HepG2 (cell line): ENCODE measurements around the gene UBAP2. TPM values are rescaled to one million over a fixed set of nuclear protein-coding genes. Genes with fewer than 3 reads are reported as not detected.

Experiments
- CBX2 ChIP-seq, 2 experiments: fragments of 200-600 bp in 1 of 2; sonication (generic); formaldehyde crosslinking in 1 of 2; IDR thresholded peaks; 2 replicates each; pipeline versions ENCODE4 v1.7.0 to v1.8.1; 2018 to 2022; ENCODE audit warnings: low read depth in 2 of 2, low read length in 1 of 2, mild to moderate bottlenecking in 1 of 2, missing genetic modification reagents in 1 of 2
- CEBPZ ChIP-seq: IDR thresholded peaks from 2 replicates; pipeline ENCODE4 v1.6.1; 2012; ENCODE audit warnings: low read length, improper control_type of control experiment
- CENPX ChIP-seq: sonication (generic); formaldehyde crosslinking; IDR thresholded peaks from 2 replicates; pipeline ENCODE4 v1.9.0; 2021; ENCODE audit warnings: mild to moderate bottlenecking, missing genetic modification reagents, moderate library complexity
- CTCF ChIP-seq: sonication (generic); formaldehyde crosslinking; IDR thresholded peaks from 2 replicates; pipeline ENCODE4 v1.5.0; 2020; ENCODE audit warnings: mild to moderate bottlenecking, missing genetic modification reagents, moderate library complexity
- ETS1 ChIP-seq: sonication (generic); formaldehyde crosslinking; IDR thresholded peaks from 2 replicates; pipeline ENCODE4 v1.4.0; 2020; ENCODE audit warnings: missing genetic modification reagents
- MAFG ChIP-seq: sonication (generic); formaldehyde crosslinking; IDR thresholded peaks from 2 replicates; pipeline ENCODE4 v1.5.1; 2020; ENCODE audit warnings: mild to moderate bottlenecking, missing genetic modification reagents
- MNT ChIP-seq: fragments of 450-650 bp; IDR thresholded peaks from 2 replicates; pipeline ENCODE4 v1.6.1; 2016
- NAIF1 ChIP-seq: sonication (generic); formaldehyde crosslinking; IDR thresholded peaks from 2 replicates; pipeline ENCODE4 v1.5.0; 2020; ENCODE audit warnings: mild to moderate bottlenecking, missing genetic modification reagents, borderline replicate concordance
- NFE2 ChIP-seq: sonication (generic); formaldehyde crosslinking; IDR thresholded peaks from 2 replicates; pipeline ENCODE4 v1.4.0; 2020; ENCODE audit warnings: missing genetic modification reagents
- PLSCR1 ChIP-seq: sonication (generic); formaldehyde crosslinking; IDR thresholded peaks from 2 replicates; pipeline ENCODE4 v1.5.0; 2020; ENCODE audit warnings: missing genetic modification reagents, mild to moderate bottlenecking, borderline replicate concordance
- SCMH1 ChIP-seq: sonication (generic); formaldehyde crosslinking; IDR thresholded peaks from 2 replicates; pipeline ENCODE4 v1.9.0; 2021; ENCODE audit warnings: missing genetic modification reagents, mild to moderate bottlenecking, borderline replicate concordance
- SETDB1 ChIP-seq: sonication (generic); formaldehyde crosslinking; IDR thresholded peaks from 2 replicates; pipeline ENCODE4 v1.5.1; 2020; ENCODE audit warnings: missing genetic modification reagents, mild to moderate bottlenecking, borderline replicate concordance
- TOPORS ChIP-seq: sonication (generic); formaldehyde crosslinking; IDR thresholded peaks from 2 replicates; pipeline ENCODE4 v1.8.0; 2023; ENCODE audit warnings: mild to moderate bottlenecking, missing genetic modification reagents
- ZBTB37 ChIP-seq: sonication (generic); formaldehyde crosslinking; IDR thresholded peaks from 2 replicates; pipeline ENCODE4 v1.4.0; 2020; ENCODE audit warnings: mild to moderate bottlenecking, missing genetic modification reagents
- ZMAT3 ChIP-seq: sonication (generic); formaldehyde crosslinking; conservative IDR thresholded peaks from 2 replicates; pipeline ENCODE4 v1.7.0; 2021; ENCODE audit warnings: missing genetic modification reagents
- ZNF253 ChIP-seq: sonication (generic); formaldehyde crosslinking; IDR thresholded peaks from 2 replicates; pipeline ENCODE4 v1.8.0; 2022; ENCODE audit warnings: mild to moderate bottlenecking, missing genetic modification reagents, borderline replicate concordance
- polyA plus RNA-seq, 8 experiments: library from polyadenylated mRNA; depleted of rRNA in 3 of 8; stranded (reverse) in 7 of 8; unstranded in 1 of 8; fragments of >200 nt; fragmentation: Illumina TruSeq in 4 of 8; extraction: Trizol in 4 of 8; gene quantifications; 2 replicates each; pipeline versions ENCODE4 v1.2.1 to v1.2.3, GENCODE V29; 2011 to 2016; ENCODE audit warnings: low read depth in 4 of 8, missing spikeins in 1 of 8, mixed read lengths in 1 of 8; ENCODE audit not compliant: insufficient read depth in 1 of 8
- total RNA-seq, 5 experiments: library from RNA; depleted of rRNA; stranded (reverse); fragments of >200 nt; fragmentation: Illumina TruSeq; extraction: Trizol; gene quantifications; 2 replicates each; pipeline ENCODE4 v1.2.3, GENCODE V29; 2016; ENCODE audit warnings: low read depth in 1 of 5

UBAP2 gene
- total and polyA plus RNA-seq, 2 of the 13 experiments (the other 11 are each of a cell fraction or from before 2014, with no cell fraction given), result 19.0 to 22.0 TPM

GRCh38 chr9:34048727-34049629, at the start of gene UBAP2 (continued):
- TF ChIP-seq CEBPZ (no peak), SCMH1 (CRISPR knock-in tag) (no peak), ZMAT3 (CRISPR knock-in tag) (peak; percentile 7), CBX2 (IDR thresholded peaks at IDR 0.05; ENCODE audit: low read depth, low read length) (no peak), CBX2 (CRISPR knock-in tag; IDR thresholded peaks at IDR 0.05; ENCODE audit: low read depth) (no peak), MNT (peak; percentile 62), ZBTB37 (no peak), NFE2 (no peak), TOPORS (CRISPR knock-in tag) (peak; percentile 83), CENPX (CRISPR knock-in tag) (no peak), ZNF253 (CRISPR knock-in tag) (no peak), ETS1 (CRISPR knock-in tag) (peak; percentile 55; the same call in 1 of the 2 replicates), PLSCR1 (CRISPR knock-in tag) (no peak; the same call in 1 of the 2 replicates), CTCF (CRISPR knock-in tag) (peak; percentile 22; the same call in 1 of the 2 replicates), SETDB1 (CRISPR knock-in tag) (no peak), NAIF1 (CRISPR knock-in tag) (no peak), MAFG (CRISPR knock-in tag) (no peak)
